GM12878 (cell line): ENCODE results near the gene ITM2C. TPM values are rescaled to one million over a fixed set of nuclear protein-coding genes. Genes with fewer than 3 reads are reported as not detected.

Experiments
- ATAC-seq: fragments of 200-7000 bp; cut with Tn5 transposase; 3 replicates; pipeline ENCODE4 v1.9.1; 2020; ENCODE audit warnings: mild to moderate bottlenecking, moderate library complexity
- BruUV-seq: library from RNA; stranded (reverse); fragments of 400-500 nt; replicated peaks from 2 replicates; lab custom pipeline; 2021; lab: Mats Ljungman, UMichigan
- CTCF ChIA-PET: fragments of 300-600 bp; sonication (Branson Sonifier 250); formaldehyde crosslinking; extraction: SDS; loops from one replicate; lab custom pipeline; 2021; ENCODE audit warnings: inconsistent platforms; lab: Yijun Ruan, JAX
- POLR2A ChIA-PET: fragments of 350-600 bp; formaldehyde crosslinking; extraction: SDS; loops from one replicate; lab custom pipeline; 2021; ENCODE audit warnings: inconsistent platforms; lab: Charles Lee
- RAD21 ChIA-PET: fragments of 300-600 bp; sonication (Branson Sonifier 250); formaldehyde crosslinking; loops from one replicate; lab custom pipeline; 2023; ENCODE audit warnings: antibody characterized with exemption; ENCODE audit not compliant: unreplicated experiment; lab: Charles Lee
- SMC1A ChIA-PET: fragments of 300-600 bp; sonication (Branson Sonifier 250); formaldehyde crosslinking; loops from one replicate; lab custom pipeline; 2023; ENCODE audit not compliant: unreplicated experiment, uncharacterized antibody; lab: Charles Lee
- DNase-seq: peaks from one replicate; pipeline ENCODE4 v3.0.0-alpha.2; 2011; ENCODE audit warnings: low read depth, low spot score
- FAIRE-seq: peaks from 3 replicates; lab custom pipeline; 2011; peaks lifted over from hg19 to GRCh38; lab: Jason Lieb, UNC
- H2AFZ ChIP-seq: 2 replicates; pipeline ENCODE4 v1.6.0; 2011; ENCODE audit warnings: low read depth, low read length, control low read depth; ENCODE audit not compliant: control insufficient read depth
- H3K27ac ChIP-seq: 2 replicates; pipeline ENCODE4 v1.5.1; 2011; ENCODE audit warnings: control low read depth; ENCODE audit not compliant: control insufficient read depth, insufficient read depth
- H3K27me3 ChIP-seq, 2 experiments: replicated peaks in 1 of 2; 2 replicates each; pipeline versions ENCODE4 v1.6.0 to v1.6.1; 2011; ENCODE audit warnings: low read length in 1 of 2; ENCODE audit not compliant: control insufficient read depth in 2 of 2, insufficient read depth in 2 of 2
- H3K36me3 ChIP-seq, 2 experiments: 2 replicates each; pipeline ENCODE4 v1.5.1; 2011; ENCODE audit warnings: low read length in 1 of 2; ENCODE audit not compliant: control insufficient read depth in 2 of 2, insufficient read depth in 2 of 2
- H3K4me1 ChIP-seq: 2 replicates; pipeline ENCODE4 v1.6.1; 2011; ENCODE audit warnings: mild to moderate bottlenecking, low read length, moderate library complexity, mixed read lengths; ENCODE audit not compliant: control insufficient read depth, insufficient read depth
- H3K4me2 ChIP-seq: 2 replicates; pipeline ENCODE4 v1.6.0; 2011; ENCODE audit warnings: control low read depth; ENCODE audit not compliant: control insufficient read depth, insufficient read depth
- H3K4me3 ChIP-seq: fragments of 200-600 bp; sonication (generic); 2 replicates; pipeline ENCODE4 v1.5.1; 2016
- H3K79me2 ChIP-seq: 2 replicates; pipeline ENCODE4 v1.6.0; 2011; ENCODE audit warnings: low read length; ENCODE audit not compliant: control insufficient read depth, insufficient read depth
- H3K9ac ChIP-seq: 2 replicates; pipeline ENCODE4 v1.8.0; 2011; ENCODE audit warnings: low read length, control low read depth, mixed read lengths; ENCODE audit not compliant: control insufficient read depth, insufficient read depth
- H3K9me3 ChIP-seq: replicated peaks from 3 replicates; pipeline ENCODE4 v1.5.1; 2011; ENCODE audit warnings: mild to moderate bottlenecking, low read length; ENCODE audit not compliant: control insufficient read depth, insufficient read depth
- H4K20me1 ChIP-seq: 2 replicates; pipeline ENCODE4 v1.6.0; 2011; ENCODE audit not compliant: control insufficient read depth, insufficient read depth
- LARP7 ChIP-seq: fragments of 450-650 bp; IDR thresholded peaks from 2 replicates; pipeline ENCODE4 v1.6.1; 2017; ENCODE audit warnings: mild to moderate bottlenecking
- NFYA ChIP-seq: IDR thresholded peaks from 2 replicates; pipeline ENCODE4 v1.6.1; 2011; ENCODE audit warnings: low read depth, mild to moderate bottlenecking, low read length, improper control_type of control experiment, borderline replicate concordance
- RCOR1 ChIP-seq: conservative IDR thresholded peaks from 2 replicates; pipeline ENCODE4 v1.6.1; 2012; ENCODE audit warnings: low read depth, low read length, improper control_type of control experiment
- RELA ChIP-seq: fragments of 450-650 bp; IDR thresholded peaks from 2 replicates; pipeline ENCODE4 v1.8.0; 2014; ENCODE audit warnings: borderline replicate concordance; ENCODE audit not compliant: partially characterized antibody
- ZNF274 ChIP-seq: IDR thresholded peaks from one replicate; pipeline ENCODE4 v1.8.0; 2011; ENCODE audit not compliant: insufficient read length, insufficient read depth
- WGBS: methylation state at CpG from one replicate; pipeline ENCODE4 v1.1.6; 2016; ENCODE audit warnings: low lambda C conversion rate; ENCODE audit not compliant: insufficient replicate concordance, insufficient coverage; ENCODE audit errors: missing lambda C conversion rate; 5-methylcytosine and 5-hydroxymethylcytosine counted together
- in situ Hi-C: fragments of 300-500 bp; cut with MboI; formaldehyde crosslinking; loops from 9 replicates; pipeline ENCODE4 v1.14.3; 2018; ENCODE audit warnings: mixed read lengths
- intact Hi-C: fragments of 100-400 bp; cut with micrococcal nuclease; formaldehyde crosslinking; loops from one replicate; pipeline ENCODE4 v1.14.2; 2022; ENCODE audit not compliant: unreplicated experiment
- polyA plus RNA-seq, 11 experiments: library from polyadenylated mRNA; depleted of rRNA in 4 of 11; unstranded in 6 of 11; stranded (reverse) in 5 of 11; fragments of >200 nt; fragmentation: Nextera tagmentation in 4 of 11; fragmentation: Illumina TruSeq in 1 of 11; extraction: Ambion mirVana in 4 of 11; extraction: Trizol in 1 of 11; gene quantifications; 1 replicate in 1 of 11; 2 replicates in 10 of 11; pipeline versions ENCODE4 v1.2.1 to v1.2.3, GENCODE V29; 2011 to 2016; ENCODE audit warnings: inconsistent platforms in 2 of 11, missing spikeins in 2 of 11, low read depth in 1 of 11
- total RNA-seq, 4 experiments: library from RNA; depleted of rRNA in 3 of 4; stranded (reverse); fragments of >200 nt in 3 of 4; fragmentation: Illumina TruSeq in 1 of 4; extraction: Trizol in 1 of 4; gene quantifications; 2 replicates each; pipeline versions ENCODE4 v1.2.1 to v1.2.3, GENCODE V29; 2013 to 2021
- TF ChIP-seq, protein P1 (sequence below): fragments of 450-650 bp; formaldehyde crosslinking; IDR thresholded peaks from 2 replicates; pipeline ENCODE4 v1.4.0; 2022; ENCODE audit warnings: mild to moderate bottlenecking, moderate library complexity

ITM2C gene
- total and polyA plus RNA-seq, 10 of the 15 experiments (the other 5 are each of a cell fraction or from before 2014, with no cell fraction given): 5.4 to 195 (median 149) TPM

- TF ChIP-seq, protein P1, sequence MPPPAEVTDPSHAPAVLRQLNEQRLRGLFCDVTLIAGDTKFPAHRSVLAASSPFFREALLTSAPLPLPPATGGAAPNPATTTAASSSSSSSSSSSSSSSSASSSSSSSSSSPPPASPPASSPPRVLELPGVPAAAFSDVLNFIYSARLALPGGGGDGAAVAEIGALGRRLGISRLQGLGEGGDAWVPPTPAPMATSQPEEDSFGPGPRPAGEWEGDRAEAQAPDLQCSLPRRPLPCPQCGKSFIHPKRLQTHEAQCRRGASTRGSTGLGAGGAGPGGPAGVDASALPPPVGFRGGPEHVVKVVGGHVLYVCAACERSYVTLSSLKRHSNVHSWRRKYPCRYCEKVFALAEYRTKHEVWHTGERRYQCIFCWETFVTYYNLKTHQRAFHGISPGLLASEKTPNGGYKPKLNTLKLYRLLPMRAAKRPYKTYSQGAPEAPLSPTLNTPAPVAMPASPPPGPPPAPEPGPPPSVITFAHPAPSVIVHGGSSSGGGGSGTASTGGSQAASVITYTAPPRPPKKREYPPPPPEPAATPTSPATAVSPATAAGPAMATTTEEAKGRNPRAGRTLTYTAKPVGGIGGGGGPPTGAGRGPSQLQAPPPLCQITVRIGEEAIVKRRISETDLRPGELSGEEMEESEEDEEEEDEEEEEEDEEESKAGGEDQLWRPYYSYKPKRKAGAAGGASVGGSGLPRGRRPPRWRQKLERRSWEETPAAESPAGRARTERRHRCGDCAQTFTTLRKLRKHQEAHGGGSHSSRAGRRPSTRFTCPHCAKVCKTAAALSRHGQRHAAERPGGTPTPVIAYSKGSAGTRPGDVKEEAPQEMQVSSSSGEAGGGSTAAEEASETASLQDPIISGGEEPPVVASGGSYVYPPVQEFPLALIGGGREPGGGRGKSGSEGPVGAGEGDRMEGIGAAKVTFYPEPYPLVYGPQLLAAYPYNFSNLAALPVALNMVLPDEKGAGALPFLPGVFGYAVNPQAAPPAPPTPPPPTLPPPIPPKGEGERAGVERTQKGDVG (CRISPR knock-in tag): no peak
- no peak for TF ChIP-seq NFYA
Measured at GRCh38 chr2:230849633-230850357, 14.9 kb upstream of the ITM2C start (continued).

DNA sequence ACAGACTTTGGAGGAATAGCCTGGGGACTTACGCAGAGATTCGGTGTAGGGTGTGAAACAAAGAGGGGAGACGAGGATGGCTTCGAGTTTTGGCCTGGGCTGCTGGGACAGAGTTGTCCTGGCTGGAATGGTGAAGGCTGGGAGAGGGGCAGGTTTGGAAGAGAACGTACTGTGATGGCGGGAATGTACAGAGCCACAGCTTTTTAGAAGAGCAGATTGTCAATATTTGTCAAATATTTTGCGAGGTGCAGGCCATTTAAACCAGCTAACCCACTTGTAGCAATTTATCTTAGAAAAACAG, 14.4 kb upstream of the ITM2C start:
- Histone ChIP-seq H4K20me1 (no peaks in the 10 kb centered on the region), H2AFZ (no peak overlapping the region), H3K27ac (no peak overlapping the region), H3K4me1 (peaks cover 5% of the 10 kb centered on the region; the same call in 1 of the 2 replicates), H3K79me2 (no peaks in the 10 kb centered on the region), H3K4me2 (no peak overlapping the region), H3K4me3 (no peak overlapping the region), H3K9ac (no peak overlapping the region), H3K27me3 (peaks cover 0 to 2% of the 10 kb centered on the region in 2 experiments; a peak in 1 of 4 replicates), H3K36me3 (no peaks in the 10 kb centered on the region), H3K9me3 (no peaks in the 10 kb centered on the region; the same call in 2 of the 3 replicates)
- TF ChIP-seq ZNF274 (no peak), RELA (no peak), LARP7 (0 out of 2 replicates have a peak, but pooled peaks have one; percentile 34), RCOR1 (no peak)
- FAIRE-seq: no peak
- intact Hi-C loops (no loop called here), in situ Hi-C loops (no loop called here)
- ChIA-PET POLR2A (interaction anchor here (1.2 kb wide), 1 partner anchor 26 kb away, joined by 3 read pairs; no protein-coding TSS in a partner anchor), RAD21 (interaction anchor here (1.6 kb wide), 1 partner anchor 26 kb away, joined by 6 read pairs; no protein-coding TSS in a partner anchor), SMC1A (interaction anchor here (0.7 to 1.7 kb wide), 7 partner anchors 10 to 81 kb away, joined by 3 to 8 read pairs (median 3); no protein-coding TSS in a partner anchor), CTCF (interaction anchor here (0.7 to 4.4 kb wide), 30 partner anchors 9 to 602 kb away, joined by 3 to 27 read pairs (median 4); no protein-coding TSS in a partner anchor)
- no TSS peak for BruUV-seq
- no peak for ATAC-seq
- WGBS: 17% methylated on average over 7 of the region's 7 CpGs
- DNase-seq: no peak
